ENCODE data around the gene HIKESHI. TPM values are rescaled to one million over a fixed set of nuclear protein-coding genes. Genes with fewer than 3 reads are reported as not detected.

The HIKESHI gene
- polyA plus RNA-seq, 2 donors = 21.7 to 34.5 TPM

DNA sequence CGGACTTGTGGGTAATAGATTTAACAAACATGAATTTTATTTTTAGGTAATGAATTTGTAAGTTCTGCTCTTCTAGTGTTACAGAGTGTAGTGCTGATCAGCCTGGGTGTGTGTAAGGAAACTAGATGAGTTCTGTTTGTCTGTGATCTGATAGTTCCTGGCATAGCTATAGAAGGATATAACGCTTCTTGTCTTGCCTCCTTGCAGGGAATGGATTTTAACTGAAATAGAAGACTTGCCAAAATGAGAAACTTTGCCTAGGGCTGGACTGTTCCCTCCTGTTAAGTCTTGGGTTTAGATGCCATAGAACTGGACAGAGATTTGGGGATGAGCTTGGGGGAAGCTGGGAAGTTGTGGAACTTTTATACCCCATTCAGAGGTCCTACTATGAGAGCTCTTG, 84.2 kb downstream of the HIKESHI start:
- WGBS, 2 donors = 69 to 88% methylated on average over 2 of the region's 2 CpGs
- Histone ChIP-seq H3K27me3 (ENCODE audit: control insufficient read depth in 1 of 2, insufficient read depth in 2 of 2, low read length in 2 of 2) (no peaks in the 10 kb centered on the region), H3K4me3 (ENCODE audit: low read depth in 1 of 2, low read length in 2 of 2) (no peak overlapping the region), H3K36me3 (ENCODE audit: control insufficient read depth in 2 of 2, insufficient read depth in 2 of 2, low read length in 1 of 2) (no peaks in the 10 kb centered on the region), H3K27ac (ENCODE audit: low read depth in 2 of 2, low read length in 1 of 2) (no peak overlapping the region), H3K9me3 (ENCODE audit: control insufficient read depth in 2 of 2, insufficient read depth in 1 of 2, low read depth in 1 of 2, low read length in 1 of 2) (no peaks in the 10 kb centered on the region), H3K4me1 (ENCODE audit: control insufficient read depth in 2 of 2, insufficient read depth in 2 of 2, low read length in 1 of 2) (no peaks in the 10 kb centered on the region)

DNA sequence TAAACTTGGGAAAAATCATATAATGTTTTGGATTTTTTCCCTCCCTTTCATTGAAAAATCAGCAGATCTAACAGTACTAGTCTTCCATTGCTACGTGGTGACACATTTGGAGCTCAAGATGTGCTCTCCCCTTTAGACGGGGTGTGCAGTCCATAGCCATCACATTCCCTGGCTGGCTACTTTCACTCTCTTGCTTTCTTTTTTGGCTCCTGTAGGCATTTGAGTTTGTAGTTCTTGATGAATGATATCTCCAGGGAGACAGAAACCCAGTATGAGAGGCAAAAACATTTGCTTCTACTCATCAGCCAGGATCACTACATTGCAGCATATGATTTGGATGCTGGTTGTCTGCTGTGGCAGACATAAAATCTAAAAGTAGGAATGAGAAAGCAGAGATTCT, 84.7 kb downstream of the HIKESHI start:
- no peaks in the 10 kb centered on the region for H3K9me3 ChIP-seq (ENCODE audit: control insufficient read depth in 2 of 2, insufficient read depth in 1 of 2, low read depth in 1 of 2, low read length in 1 of 2)

DNA sequence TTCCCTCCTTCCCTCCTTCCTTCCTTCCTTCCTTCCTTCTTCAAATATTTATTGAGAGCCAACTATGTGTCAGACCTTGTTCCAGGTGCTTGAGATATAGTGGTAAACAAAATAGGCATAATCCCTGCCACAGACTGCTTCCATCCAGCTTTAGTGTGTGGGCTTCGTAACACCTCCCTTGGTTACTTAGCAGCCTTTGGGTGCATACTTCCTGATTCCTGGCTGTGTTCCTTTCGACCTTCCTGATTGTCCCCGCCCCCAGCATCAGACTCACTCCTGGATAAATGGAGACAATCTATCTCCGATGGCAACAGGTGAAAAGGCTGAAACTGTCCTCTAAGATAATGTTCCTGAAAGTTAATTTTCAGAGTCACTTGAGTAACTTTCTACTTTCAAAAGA, 86.2 kb downstream of the HIKESHI start:
- no peaks in the 10 kb centered on the region for H3K27me3 ChIP-seq (ENCODE audit: control insufficient read depth in 1 of 2, insufficient read depth in 2 of 2, low read length in 2 of 2)
- no peaks in the 10 kb centered on the region for H3K4me1 ChIP-seq (ENCODE audit: control insufficient read depth in 2 of 2, insufficient read depth in 2 of 2, low read length in 1 of 2)
- no peaks in the 10 kb centered on the region for H3K36me3 ChIP-seq (ENCODE audit: control insufficient read depth in 2 of 2, insufficient read depth in 2 of 2, low read length in 1 of 2)
- 48 to 63% methylated on average over 4 of the region's 4 CpGs for WGBS, 2 donors
- no peaks in the 10 kb centered on the region for H3K9me3 ChIP-seq (ENCODE audit: control insufficient read depth in 2 of 2, insufficient read depth in 1 of 2, low read depth in 1 of 2, low read length in 1 of 2)
- no peak overlapping the region for H3K4me3 ChIP-seq (ENCODE audit: low read depth in 1 of 2, low read length in 2 of 2)
- H3K27ac ChIP-seq (ENCODE audit: low read depth in 2 of 2, low read length in 1 of 2) = no peak overlapping the region

More for the DNA sequence above, 84.7 kb downstream of the HIKESHI start:
- Histone ChIP-seq H3K27me3 (ENCODE audit: control insufficient read depth in 1 of 2, insufficient read depth in 2 of 2, low read length in 2 of 2) (no peaks in the 10 kb centered on the region), H3K27ac (ENCODE audit: low read depth in 2 of 2, low read length in 1 of 2) (no peak overlapping the region), H3K36me3 (ENCODE audit: control insufficient read depth in 2 of 2, insufficient read depth in 2 of 2, low read length in 1 of 2) (no peaks in the 10 kb centered on the region), H3K4me1 (ENCODE audit: control insufficient read depth in 2 of 2, insufficient read depth in 2 of 2, low read length in 1 of 2) (no peaks in the 10 kb centered on the region), H3K4me3 (ENCODE audit: low read depth in 1 of 2, low read length in 2 of 2) (no peak overlapping the region)
- WGBS, 2 donors = 78 to 82% methylated on average over 2 of the region's 2 CpGs

- no peak overlapping the region for H3K4me3 ChIP-seq (ENCODE audit: low read depth in 1 of 2, low read length in 2 of 2)
- H3K36me3 ChIP-seq (ENCODE audit: control insufficient read depth in 2 of 2, insufficient read depth in 2 of 2, low read length in 1 of 2) = no peaks in the 10 kb centered on the region
- H3K27me3 ChIP-seq (ENCODE audit: control insufficient read depth in 1 of 2, insufficient read depth in 2 of 2, low read length in 2 of 2) = no peaks in the 10 kb centered on the region
- 88 to 89% methylated on average over 3 of the region's 3 CpGs for WGBS, 2 donors
- H3K9me3 ChIP-seq (ENCODE audit: control insufficient read depth in 2 of 2, insufficient read depth in 1 of 2, low read depth in 1 of 2, low read length in 1 of 2) = no peaks in the 10 kb centered on the region
- H3K27ac ChIP-seq (ENCODE audit: low read depth in 2 of 2, low read length in 1 of 2) = no peak overlapping the region
- H3K4me1 ChIP-seq (ENCODE audit: control insufficient read depth in 2 of 2, insufficient read depth in 2 of 2, low read length in 1 of 2) = no peaks in the 10 kb centered on the region
Measured at GRCh38 chr11:86390487-86390886, 88.4 kb downstream of the HIKESHI start.

- Histone ChIP-seq H3K27ac (ENCODE audit: low read depth in 2 of 2, low read length in 1 of 2) (no peak overlapping the region), H3K4me3 (ENCODE audit: low read depth in 1 of 2, low read length in 2 of 2) (no peak overlapping the region), H3K9me3 (ENCODE audit: control insufficient read depth in 2 of 2, insufficient read depth in 1 of 2, low read depth in 1 of 2, low read length in 1 of 2) (no peaks in the 10 kb centered on the region), H3K27me3 (ENCODE audit: control insufficient read depth in 1 of 2, insufficient read depth in 2 of 2, low read length in 2 of 2) (no peaks in the 10 kb centered on the region), H3K36me3 (ENCODE audit: control insufficient read depth in 2 of 2, insufficient read depth in 2 of 2, low read length in 1 of 2) (no peaks in the 10 kb centered on the region), H3K4me1 (ENCODE audit: control insufficient read depth in 2 of 2, insufficient read depth in 2 of 2, low read length in 1 of 2) (no peaks in the 10 kb centered on the region)
- 51 to 58% methylated on average over 6 of the region's 6 CpGs for WGBS, 2 donors
Measured at GRCh38 chr11:86395061-86395551, 93.1 kb downstream of the HIKESHI start.

Other genes with a start within 250 kb of the HIKESHI start
- 10 to 100 TPM; 60.9 to 61.1 TPM for gene PICALM, start 233.2 kb upstream of the HIKESHI start, polyA plus RNA-seq
- gene EED, start 57.5 kb upstream of the HIKESHI start, polyA plus RNA-seq = 10 to 100 TPM; 11.7 to 16.8 TPM
- under 1 TPM; 0.11 to 0.31 TPM for gene CCDC81, start 72.6 kb downstream of the HIKESHI start, polyA plus RNA-seq